Liver (tissue), 9 donors: ENCODE results near the gene HTR3B. TPM values are rescaled to one million over a fixed set of nuclear protein-coding genes. Genes with fewer than 3 reads are reported as not detected.

ENCODE experiments used
- DNase-seq: peaks from one replicate; pipeline ENCODE4 v3.0.0-alpha.2; 2017; ENCODE audit warnings: low spot score
- H3K27ac ChIP-seq, 2 donors: one replicate each; pipeline ENCODE4 v1.7.0; 2013; ENCODE audit warnings: inconsistent platforms in 2 of 2, low read length in 2 of 2, control low read depth in 1 of 2, low read depth in 1 of 2, mild to moderate bottlenecking in 1 of 2
- H3K27me3 ChIP-seq, 4 donors: one replicate each; pipeline versions ENCODE4 v1.6.1 to v1.7.0; 2013; ENCODE audit warnings: low read length in 3 of 4, inconsistent platforms in 1 of 4, mild to moderate bottlenecking in 1 of 4, moderate library complexity in 1 of 4; ENCODE audit not compliant: control insufficient read depth in 4 of 4, insufficient read depth in 4 of 4
- H3K36me3 ChIP-seq, 4 donors: one replicate each; pipeline versions ENCODE4 v1.6.1 to v1.7.0; 2013; ENCODE audit warnings: low read length in 3 of 4, mild to moderate bottlenecking in 3 of 4, low read depth in 1 of 4, moderate library complexity in 1 of 4; ENCODE audit not compliant: control insufficient read depth in 4 of 4, insufficient read depth in 3 of 4
- H3K4me1 ChIP-seq, 4 donors: one replicate each; pipeline versions ENCODE4 v1.6.1 to v1.7.0; 2013; ENCODE audit warnings: low read length in 3 of 4, mild to moderate bottlenecking in 3 of 4, moderate library complexity in 1 of 4; ENCODE audit not compliant: control insufficient read depth in 4 of 4, insufficient read depth in 4 of 4
- H3K4me3 ChIP-seq, 3 donors: one replicate each; pipeline versions ENCODE4 v1.6.1 to v1.7.0; 2013; ENCODE audit warnings: low read length in 3 of 3, control low read depth in 1 of 3, low read depth in 1 of 3, mild to moderate bottlenecking in 1 of 3
- H3K9ac ChIP-seq, 2 donors: one replicate each; pipeline ENCODE4 v1.7.0; 2013; ENCODE audit warnings: low read length in 2 of 2, mild to moderate bottlenecking in 2 of 2, moderate library complexity in 2 of 2, control low read depth in 1 of 2, low read depth in 1 of 2
- H3K9me3 ChIP-seq, 4 donors: one replicate each; pipeline versions ENCODE4 v1.6.1 to v1.7.0; 2013; ENCODE audit warnings: low read length in 3 of 4; ENCODE audit not compliant: control insufficient read depth in 4 of 4
- EGR1 ChIP-seq, 2 donors: IDR thresholded peaks; 2 replicates each; pipeline ENCODE4 v1.6.1; 2016 to 2018; ENCODE audit warnings: antibody characterized with exemption in 2 of 2, low read depth in 2 of 2
- FOXA1 ChIP-seq: IDR thresholded peaks from 2 replicates; pipeline ENCODE4 v1.6.1; 2016; ENCODE audit warnings: antibody characterized with exemption
- HNF4A ChIP-seq, 2 donors: conservative IDR thresholded peaks; 2 replicates each; pipeline ENCODE4 v1.6.1; 2016; ENCODE audit warnings: antibody characterized with exemption in 2 of 2, mild to moderate bottlenecking in 2 of 2
- HNF4G ChIP-seq: IDR thresholded peaks from 2 replicates; pipeline ENCODE4 v1.6.1; 2016; ENCODE audit warnings: antibody characterized with exemption
- JUND ChIP-seq, 2 donors: IDR thresholded peaks; 2 replicates each; pipeline ENCODE4 v1.6.1; 2016; ENCODE audit warnings: antibody characterized with exemption in 2 of 2
- NR2F2 ChIP-seq: IDR thresholded peaks from 2 replicates; pipeline ENCODE4 v1.6.1; 2016; ENCODE audit warnings: antibody characterized with exemption
- RAD21 ChIP-seq, 2 donors: IDR thresholded peaks; 2 replicates each; pipeline ENCODE4 v1.6.1; 2016; ENCODE audit warnings: antibody characterized with exemption in 2 of 2, mild to moderate bottlenecking in 2 of 2
- RXRA ChIP-seq, 2 donors: IDR thresholded peaks; 2 replicates each; pipeline ENCODE4 v1.6.1; 2017 to 2018; ENCODE audit warnings: antibody characterized with exemption in 2 of 2, mild to moderate bottlenecking in 1 of 2
- SP1 ChIP-seq: IDR thresholded peaks from 2 replicates; pipeline ENCODE4 v1.6.1; 2018; ENCODE audit warnings: antibody characterized with exemption, mild to moderate bottlenecking
- TAF1 ChIP-seq: conservative IDR thresholded peaks from 2 replicates; pipeline ENCODE4 v1.6.1; 2016; ENCODE audit warnings: antibody characterized with exemption, mild to moderate bottlenecking
- WGBS: extraction: QIAGEN DNeasy Blood & Tissue Kit; methylation state at CpG from one replicate; pipeline ENCODE4 v1.1.7; 2013; 5-methylcytosine and 5-hydroxymethylcytosine counted together
- polyA plus RNA-seq, 2 donors: library from polyadenylated mRNA; stranded (reverse) in 1 of 2; unstranded in 1 of 2; fragments of 200-250 nt in 1 of 2; fragments of >200 nt in 1 of 2; fragmentation: Nextera tagmentation in 1 of 2; extraction: Ambion mirVana in 1 of 2; gene quantifications; one replicate each; pipeline versions ENCODE4 v1.2.1 to v1.2.3, GENCODE V29; 2013 to 2015
- total RNA-seq, 2 donors: library from RNA; depleted of rRNA; stranded (reverse); fragments of >200 nt; gene quantifications; one replicate each; pipeline ENCODE4 v1.2.3, GENCODE V29; 2014
- TF ChIP-seq, protein P1 (sequence below): IDR thresholded peaks from 2 replicates; pipeline ENCODE4 v1.6.1; 2016; ENCODE audit warnings: antibody characterized with exemption
- TF ChIP-seq, protein P2 (sequence below): fragments of 150-350 bp; IDR thresholded peaks from 2 replicates; pipeline ENCODE4 v1.5.1; 2017; ENCODE audit warnings: improper control_type of control experiment, low read depth, low read length; ENCODE audit not compliant: missing input control
- TF ChIP-seq, protein P3 (sequence below): IDR thresholded peaks from 2 replicates; pipeline ENCODE4 v1.6.1; 2016; ENCODE audit warnings: antibody characterized with exemption, mild to moderate bottlenecking
- TF ChIP-seq, protein P4 (sequence below): IDR thresholded peaks from 2 replicates; pipeline ENCODE4 v1.6.1; 2016; ENCODE audit warnings: antibody characterized with exemption
- donor health status: healthy.
- donor health status: healthy.
- donor health status: healthy.
- donor health status: healthy.
- donor health status: healthy.

The HTR3B gene
- total and polyA plus RNA-seq, 4 donors = not detected

DNA sequence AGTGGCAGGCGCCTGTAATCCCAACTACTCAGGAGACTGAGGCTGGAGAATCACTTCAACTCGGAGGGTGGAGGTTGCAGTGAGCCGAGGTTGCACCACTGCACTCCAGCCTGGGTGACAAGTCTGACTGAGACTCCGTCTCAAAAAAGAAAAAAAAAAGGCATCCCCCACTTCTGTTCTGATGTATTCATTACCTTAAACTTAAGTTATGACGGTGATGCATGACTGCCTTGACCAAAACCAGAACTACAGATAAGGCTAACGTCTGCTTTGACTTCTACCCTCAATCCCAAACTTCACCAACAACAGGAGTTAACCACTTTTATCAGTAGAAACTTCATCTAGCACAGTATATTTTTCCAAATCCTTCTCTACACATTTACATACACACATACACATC is 80.2 kb downstream of the HTR3B start:
- Histone ChIP-seq H3K27me3 (no peaks in the 10 kb centered on the region), H3K4me1 (peaks cover 0 to 3% (median under 1%) of the 10 kb centered on the region in 4 donors), H3K9me3 (no peaks in the 10 kb centered on the region), H3K36me3 (no peaks in the 10 kb centered on the region), H3K4me3 (no peak overlapping the region), H3K27ac (no peak overlapping the region), H3K9ac (no peak overlapping the region)
- TF ChIP-seq, protein P1, sequence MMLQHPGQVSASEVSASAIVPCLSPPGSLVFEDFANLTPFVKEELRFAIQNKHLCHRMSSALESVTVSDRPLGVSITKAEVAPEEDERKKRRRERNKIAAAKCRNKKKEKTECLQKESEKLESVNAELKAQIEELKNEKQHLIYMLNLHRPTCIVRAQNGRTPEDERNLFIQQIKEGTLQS = no peak
- no peak for TF ChIP-seq EGR1 (IDR thresholded peaks at IDR 0.05; ENCODE audit: low read depth in 2 of 2)
- no peak for TF ChIP-seq NR2F2
- no peak for TF ChIP-seq JUND (IDR thresholded peaks at IDR 0.05)
- TF ChIP-seq, protein P2, sequence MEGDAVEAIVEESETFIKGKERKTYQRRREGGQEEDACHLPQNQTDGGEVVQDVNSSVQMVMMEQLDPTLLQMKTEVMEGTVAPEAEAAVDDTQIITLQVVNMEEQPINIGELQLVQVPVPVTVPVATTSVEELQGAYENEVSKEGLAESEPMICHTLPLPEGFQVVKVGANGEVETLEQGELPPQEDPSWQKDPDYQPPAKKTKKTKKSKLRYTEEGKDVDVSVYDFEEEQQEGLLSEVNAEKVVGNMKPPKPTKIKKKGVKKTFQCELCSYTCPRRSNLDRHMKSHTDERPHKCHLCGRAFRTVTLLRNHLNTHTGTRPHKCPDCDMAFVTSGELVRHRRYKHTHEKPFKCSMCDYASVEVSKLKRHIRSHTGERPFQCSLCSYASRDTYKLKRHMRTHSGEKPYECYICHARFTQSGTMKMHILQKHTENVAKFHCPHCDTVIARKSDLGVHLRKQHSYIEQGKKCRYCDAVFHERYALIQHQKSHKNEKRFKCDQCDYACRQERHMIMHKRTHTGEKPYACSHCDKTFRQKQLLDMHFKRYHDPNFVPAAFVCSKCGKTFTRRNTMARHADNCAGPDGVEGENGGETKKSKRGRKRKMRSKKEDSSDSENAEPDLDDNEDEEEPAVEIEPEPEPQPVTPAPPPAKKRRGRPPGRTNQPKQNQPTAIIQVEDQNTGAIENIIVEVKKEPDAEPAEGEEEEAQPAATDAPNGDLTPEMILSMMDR = no peak
- TF ChIP-seq, protein P3, sequence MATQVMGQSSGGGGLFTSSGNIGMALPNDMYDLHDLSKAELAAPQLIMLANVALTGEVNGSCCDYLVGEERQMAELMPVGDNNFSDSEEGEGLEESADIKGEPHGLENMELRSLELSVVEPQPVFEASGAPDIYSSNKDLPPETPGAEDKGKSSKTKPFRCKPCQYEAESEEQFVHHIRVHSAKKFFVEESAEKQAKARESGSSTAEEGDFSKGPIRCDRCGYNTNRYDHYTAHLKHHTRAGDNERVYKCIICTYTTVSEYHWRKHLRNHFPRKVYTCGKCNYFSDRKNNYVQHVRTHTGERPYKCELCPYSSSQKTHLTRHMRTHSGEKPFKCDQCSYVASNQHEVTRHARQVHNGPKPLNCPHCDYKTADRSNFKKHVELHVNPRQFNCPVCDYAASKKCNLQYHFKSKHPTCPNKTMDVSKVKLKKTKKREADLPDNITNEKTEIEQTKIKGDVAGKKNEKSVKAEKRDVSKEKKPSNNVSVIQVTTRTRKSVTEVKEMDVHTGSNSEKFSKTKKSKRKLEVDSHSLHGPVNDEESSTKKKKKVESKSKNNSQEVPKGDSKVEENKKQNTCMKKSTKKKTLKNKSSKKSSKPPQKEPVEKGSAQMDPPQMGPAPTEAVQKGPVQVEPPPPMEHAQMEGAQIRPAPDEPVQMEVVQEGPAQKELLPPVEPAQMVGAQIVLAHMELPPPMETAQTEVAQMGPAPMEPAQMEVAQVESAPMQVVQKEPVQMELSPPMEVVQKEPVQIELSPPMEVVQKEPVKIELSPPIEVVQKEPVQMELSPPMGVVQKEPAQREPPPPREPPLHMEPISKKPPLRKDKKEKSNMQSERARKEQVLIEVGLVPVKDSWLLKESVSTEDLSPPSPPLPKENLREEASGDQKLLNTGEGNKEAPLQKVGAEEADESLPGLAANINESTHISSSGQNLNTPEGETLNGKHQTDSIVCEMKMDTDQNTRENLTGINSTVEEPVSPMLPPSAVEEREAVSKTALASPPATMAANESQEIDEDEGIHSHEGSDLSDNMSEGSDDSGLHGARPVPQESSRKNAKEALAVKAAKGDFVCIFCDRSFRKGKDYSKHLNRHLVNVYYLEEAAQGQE = no peak
- TF ChIP-seq TAF1 = no peak
- TF ChIP-seq FOXA1 = no peak
- TF ChIP-seq RAD21 (IDR thresholded peaks at IDR 0.05) = no peak
- TF ChIP-seq RXRA (IDR thresholded peaks at IDR 0.05) = no peak
- TF ChIP-seq, protein P4, sequence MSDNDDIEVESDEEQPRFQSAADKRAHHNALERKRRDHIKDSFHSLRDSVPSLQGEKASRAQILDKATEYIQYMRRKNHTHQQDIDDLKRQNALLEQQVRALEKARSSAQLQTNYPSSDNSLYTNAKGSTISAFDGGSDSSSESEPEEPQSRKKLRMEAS = no peak
- DNase-seq = no peak
- 68% methylated on average over 6 of the region's 6 CpGs for WGBS

DNA sequence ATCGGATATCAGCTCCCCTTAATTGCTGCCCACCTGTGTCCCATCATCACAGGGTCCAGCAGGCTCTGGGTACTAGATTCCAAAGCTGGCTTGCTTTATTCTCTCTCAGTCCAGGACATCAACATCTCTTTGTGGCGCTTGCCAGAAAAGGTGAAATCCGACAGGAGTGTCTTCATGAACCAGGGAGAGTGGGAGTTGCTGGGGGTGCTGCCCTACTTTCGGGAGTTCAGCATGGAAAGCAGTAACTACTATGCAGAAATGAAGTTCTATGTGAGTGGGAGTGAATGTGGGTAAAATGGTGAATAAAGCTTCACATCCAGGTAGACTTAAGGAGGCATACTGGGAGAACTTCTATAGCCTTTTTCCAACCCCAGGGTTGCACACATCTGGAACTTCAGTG is 81.3 kb downstream of the HTR3B start:
- Histone ChIP-seq H3K36me3 (no peaks in the 10 kb centered on the region), H3K9me3 (no peaks in the 10 kb centered on the region)
- WGBS = 85% methylated on average over 4 of the region's 4 CpGs

More for the DNA sequence above, 81.3 kb downstream of the HTR3B start:
- Histone ChIP-seq H3K27me3 (no peaks in the 10 kb centered on the region), H3K4me3 (no peak overlapping the region), H3K9ac (no peak overlapping the region), H3K27ac (no peak overlapping the region), H3K4me1 (peaks cover 0 to 6% (median 2%) of the 10 kb centered on the region in 4 donors)
- DNase-seq = no peak
- TF ChIP-seq HNF4A (conservative IDR thresholded peaks at IDR 0.05) = no peak
- no peak for TF ChIP-seq HNF4G
- TF ChIP-seq, protein P2 = no peak
- TF ChIP-seq FOXA1 = no peak
- TF ChIP-seq TAF1 = no peak
- no peak for TF ChIP-seq SP1
- TF ChIP-seq JUND (IDR thresholded peaks at IDR 0.05) = no peak
- TF ChIP-seq, protein P3 = no peak
